Neural cell (in vitro differentiated cells): ENCODE measurements around the gene PRSS33. TPM values are rescaled to one million over a fixed set of nuclear protein-coding genes. Genes with fewer than 3 reads are reported as not detected.

ENCODE experiments used
- H2AFZ ChIP-seq: fragments of 200-600, 300-800 bp; sonication (generic), shearing (Covaris generic); 2 replicates; pipeline ENCODE4 v1.6.0; 2014; ENCODE audit warnings: low read depth, mild to moderate bottlenecking, antibody characterized with exemption, low read length, moderate library complexity
- H3F3A ChIP-seq: fragments of 200-600 bp; shearing (Covaris generic); 2 replicates; pipeline ENCODE4 v1.6.1; 2016; ENCODE audit warnings: mild to moderate bottlenecking, moderate library complexity, mixed read lengths, antibody characterized with exemption, low read length; ENCODE audit not compliant: insufficient read depth, poor library complexity, severe bottlenecking
- H3K27ac ChIP-seq: fragments of 200-600, 300-800 bp; sonication (generic), shearing (Covaris generic); 2 replicates; pipeline ENCODE4 v1.5.1; 2014; ENCODE audit warnings: mild to moderate bottlenecking, low read length, moderate library complexity
- H3K27me3 ChIP-seq: fragments of 300-800, 200-600 bp; sonication (generic), shearing (Covaris generic); 2 replicates; pipeline ENCODE4 v1.6.0; 2014; ENCODE audit warnings: mild to moderate bottlenecking, low read depth, low read length, moderate library complexity; ENCODE audit not compliant: insufficient read depth
- H3K36me3 ChIP-seq: fragments of 300-800, 200-600 bp; sonication (generic), shearing (Covaris generic); 2 replicates; pipeline ENCODE4 v1.5.1; 2014; ENCODE audit warnings: mild to moderate bottlenecking, antibody characterized with exemption, low read length, moderate library complexity; ENCODE audit not compliant: insufficient read depth
- H3K4me2 ChIP-seq: fragments of 300-800, 200-600 bp; sonication (generic), shearing (Covaris generic); 2 replicates; pipeline ENCODE4 v1.6.0; 2014; ENCODE audit warnings: mild to moderate bottlenecking, low read length
- H3K4me3 ChIP-seq: fragments of 300-800, 200-600 bp; sonication (generic), shearing (Covaris generic); 2 replicates; pipeline ENCODE4 v1.5.1; 2014; ENCODE audit warnings: mild to moderate bottlenecking, low read length, moderate library complexity
- H3K79me2 ChIP-seq: fragments of 200-600 bp; shearing (Covaris generic); replicated peaks from 2 replicates; pipeline ENCODE4 v1.6.0; 2014; ENCODE audit warnings: mild to moderate bottlenecking, low read length, moderate library complexity; ENCODE audit not compliant: insufficient read depth
- H3K9ac ChIP-seq: fragments of 300-800, 200-600 bp; sonication (generic), shearing (Covaris generic); 2 replicates; pipeline ENCODE4 v1.6.1; 2016; ENCODE audit warnings: mild to moderate bottlenecking, low read length, mixed read lengths
- H3K9me2 ChIP-seq: fragments of 200-600 bp; shearing (Covaris generic); 2 replicates; pipeline ENCODE4 v1.6.1; 2016; ENCODE audit warnings: mild to moderate bottlenecking, low read length, mixed read lengths; ENCODE audit not compliant: insufficient read depth
- H3K9me3 ChIP-seq: fragments of 200-600, 300-800 bp; sonication (generic), shearing (Covaris generic); 2 replicates; pipeline ENCODE4 v1.6.1; 2016; ENCODE audit warnings: mild to moderate bottlenecking, mixed run types, low read length, moderate library complexity, mixed read lengths
- H4K20me1 ChIP-seq: fragments of 200-600 bp; shearing (Covaris generic); 2 replicates; pipeline ENCODE4 v1.6.1; 2016; ENCODE audit warnings: mild to moderate bottlenecking, mixed run types; ENCODE audit not compliant: insufficient read depth
- CTCF ChIP-seq: fragments of 450-650 bp; IDR thresholded peaks from 2 replicates; pipeline ENCODE4 v1.5.1; 2014; ENCODE audit warnings: antibody characterized with exemption, mild to moderate bottlenecking, moderate library complexity; ENCODE audit not compliant: poor library complexity, severe bottlenecking
- EP300 ChIP-seq: fragments of 450-650 bp; conservative IDR thresholded peaks from 2 replicates; pipeline ENCODE4 v1.6.1; 2014; ENCODE audit warnings: antibody characterized with exemption, mild to moderate bottlenecking, moderate library complexity; ENCODE audit not compliant: poor library complexity, severe bottlenecking
- EZH2 ChIP-seq: fragments of 200-600, 300-800 bp; shearing (Covaris generic), sonication (generic); IDR thresholded peaks from 2 replicates; pipeline ENCODE4 v1.6.1; 2014; ENCODE audit warnings: antibody characterized with exemption, low read length, borderline replicate concordance, mild to moderate bottlenecking; ENCODE audit not compliant: insufficient read depth, poor library complexity, severe bottlenecking
- MXI1 ChIP-seq: fragments of 450-650 bp; conservative IDR thresholded peaks from 2 replicates; pipeline ENCODE4 v1.6.1; 2014; ENCODE audit warnings: antibody characterized with exemption, mild to moderate bottlenecking; ENCODE audit not compliant: poor library complexity, severe bottlenecking
- POLR2AphosphoS5 ChIP-seq: IDR thresholded peaks from 2 replicates; pipeline ENCODE4 v1.6.1; 2012
- RAD21 ChIP-seq: fragments of 450-650 bp; conservative IDR thresholded peaks from 2 replicates; pipeline ENCODE4 v1.6.1; 2014; ENCODE audit warnings: antibody characterized with exemption, mild to moderate bottlenecking, moderate library complexity
- REST ChIP-seq: IDR thresholded peaks from 2 replicates; pipeline ENCODE4 v1.6.1; 2012; ENCODE audit warnings: borderline replicate concordance
- SMC3 ChIP-seq: fragments of 450-650 bp; conservative IDR thresholded peaks from 2 replicates; pipeline ENCODE4 v1.6.1; 2014; ENCODE audit warnings: antibody characterized with exemption, mild to moderate bottlenecking, moderate library complexity; ENCODE audit not compliant: poor library complexity
- TAF1 ChIP-seq: IDR thresholded peaks from 2 replicates; pipeline ENCODE4 v1.6.1; 2012; ENCODE audit warnings: low read depth
- polyA plus RNA-seq: library from polyadenylated mRNA; depleted of rRNA; stranded (reverse); fragments of >200 nt; gene quantifications from 2 replicates; pipeline ENCODE4 v1.2.3, GENCODE V29; 2014

PRSS33 gene
- polyA plus RNA-seq, 1 donor from 2014 or later = not detected

GRCh38 chr16:2752035-2752849 lies 35.1 kb downstream of the PRSS33 start, which contains the start of gene SRRM2:
Gene SRRM2, plus strand, starts transcription at chr16:2752638. Its CDS starts 3,727 bp downstream, at chr16:2756365.
- Histone ChIP-seq H4K20me1 (peaks cover 10% of the 10 kb centered on the region), H3K4me3 (peak within 1 kb of the TSS; percentile 98), H3K27ac (peak within 1 kb of the TSS; percentile 100), H3K9ac (peak within 1 kb of the TSS; percentile 99), H3F3A (peaks cover 3% of the 10 kb centered on the region), H3K9me2 (no peaks in the 10 kb centered on the region), H3K36me3 (no peaks in the 10 kb centered on the region), H3K27me3 (no peaks in the 10 kb centered on the region), H3K9me3 (no peaks in the 10 kb centered on the region), H3K4me2 (peak within 1 kb of the TSS; percentile 79), H2AFZ (peak within 1 kb of the TSS; percentile 87), H3K79me2 (peaks cover 46% of the 10 kb centered on the region)
- no peak for TF ChIP-seq EZH2
- peak; percentile 78 for TF ChIP-seq TAF1
- peak; percentile 54 for TF ChIP-seq REST
- peak; percentile 78 for TF ChIP-seq EP300
- TF ChIP-seq MXI1 = peak; percentile 67
- TF ChIP-seq CTCF = peak; percentile 28
- TF ChIP-seq RAD21 = no peak
- TF ChIP-seq POLR2AphosphoS5 = peak; percentile 97
- TF ChIP-seq SMC3 = no peak

GRCh38 chr16:2751577-2752034 lies 35.8 kb downstream of the PRSS33 start:
- Histone ChIP-seq H3K36me3 (no peaks in the 10 kb centered on the region), H3K27ac (peak overlapping the region; percentile 100), H4K20me1 (peaks cover 5% of the 10 kb centered on the region), H3K4me3 (peak overlapping the region; percentile 98), H3K4me2 (peak overlapping the region; percentile 79), H3F3A (peaks cover 3% of the 10 kb centered on the region), H3K9me2 (no peaks in the 10 kb centered on the region), H3K79me2 (peaks cover 40% of the 10 kb centered on the region), H2AFZ (peak overlapping the region; percentile 87), H3K9me3 (no peaks in the 10 kb centered on the region), H3K27me3 (no peaks in the 10 kb centered on the region), H3K9ac (peak overlapping the region; percentile 99)
- TF ChIP-seq EZH2 (no peak), RAD21 (no peak), TAF1 (no peak), CTCF (no peak), EP300 (no peak), POLR2AphosphoS5 (no peak), REST (no peak), SMC3 (no peak), MXI1 (no peak)
